ENCODE results near the gene GSPT1. TPM values are rescaled to one million over a fixed set of nuclear protein-coding genes. Genes with fewer than 3 reads are reported as not detected.

GSPT1 gene
- total and polyA plus RNA-seq, 9 of the 15 experiments (the other 6 are each of a cell fraction or from before 2014, with no cell fraction given): 63.8 to 269 (median 148) TPM

DNA sequence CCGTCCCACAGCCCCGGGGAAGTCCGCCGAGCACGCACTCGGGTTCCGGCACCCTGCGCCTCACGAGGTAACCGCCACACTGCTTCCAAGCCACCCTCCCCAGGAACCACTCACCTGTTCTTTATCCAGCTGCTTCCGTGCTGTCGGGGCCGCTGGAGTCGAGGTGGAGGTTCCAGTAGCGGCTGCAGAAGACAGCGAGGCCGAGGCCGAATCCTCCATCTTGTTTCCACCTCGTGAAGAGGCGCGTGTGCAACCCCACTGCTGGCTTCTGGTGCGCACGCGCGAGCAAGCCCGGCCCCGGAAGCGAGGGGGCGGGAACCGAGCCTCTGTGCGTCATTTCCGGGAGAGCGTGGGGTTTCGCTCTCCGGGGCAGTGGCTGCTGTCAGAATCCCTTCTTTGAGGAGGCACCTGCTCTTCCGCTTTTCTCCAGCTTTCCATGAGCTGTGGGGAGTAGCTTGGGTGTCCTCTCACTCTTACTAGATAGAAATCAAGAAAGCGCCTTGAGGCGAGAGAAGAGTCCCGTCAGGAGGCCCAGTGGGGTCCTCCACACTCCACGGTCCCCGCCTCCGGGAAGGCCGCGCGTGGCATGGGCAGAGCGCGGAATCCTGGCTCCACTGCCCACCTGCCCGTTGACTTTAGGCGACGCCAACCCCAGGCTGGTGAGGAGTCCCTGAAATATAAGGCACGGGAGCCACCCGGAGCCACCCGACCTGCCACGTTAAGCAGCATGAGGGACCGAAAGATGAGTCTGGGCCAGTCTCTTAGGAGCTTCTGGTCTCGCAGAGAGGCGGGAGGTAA lies 64.3 kb downstream of the GSPT1 start, which contains the start of gene RSL1D1 (continued):
- TF ChIP-seq CC2D1A (IDR thresholded peaks at IDR 0.05) (no peak), L3MBTL2 (IDR thresholded peaks at IDR 0.05) (peak; percentile 54; the same call in 1 of the 2 replicates), RCOR1 (IDR thresholded peaks at IDR 0.05; ENCODE audit: borderline replicate concordance in 1 of 2, low read depth in 2 of 2, low read length in 2 of 2) (0 out of 4 replicates have a peak, but pooled peaks have one; percentile 12 to 24), JUN (IDR thresholded peaks at IDR 0.05; ENCODE audit: borderline replicate concordance, low read depth, low read length) (peak; percentile 25; the same call in 1 of the 2 replicates), JUN (CRISPR knock-in tag; IDR thresholded peaks at IDR 0.05; ENCODE audit: borderline replicate concordance) (no peak), KHSRP (IDR thresholded peaks at IDR 0.05) (no peak), SPI1 (IDR thresholded peaks at IDR 0.05; ENCODE audit: borderline replicate concordance, low read depth, low read length) (peak; percentile 93), ZNF224 (CRISPR knock-in tag; IDR thresholded peaks at IDR 0.05) (peak; percentile 64; the same call in 1 of the 2 replicates), ZNF239 (CRISPR knock-in tag; IDR thresholded peaks at IDR 0.05) (no peak), BCOR (IDR thresholded peaks at IDR 0.05) (0 out of 2 replicates have a peak, but pooled peaks have one; percentile 4), POLR2H (tag; IDR thresholded peaks at IDR 0.05; ENCODE audit: low read depth) (peak; percentile 72; the same call in 1 of the 2 replicates), ZC3H8 (IDR thresholded peaks at IDR 0.05) (no peak), SMARCC2 (IDR thresholded peaks at IDR 0.05; ENCODE audit: low read depth) (0 out of 2 replicates have a peak, but pooled peaks have one; percentile 19), MED1 (CRISPR knock-in tag; IDR thresholded peaks at IDR 0.05; ENCODE audit: borderline replicate concordance) (no peak), ZBTB1 (CRISPR knock-in tag; IDR thresholded peaks at IDR 0.05; ENCODE audit: borderline replicate concordance, low read depth) (0 out of 2 replicates have a peak, but pooled peaks have one; percentile 66), ATF7 (IDR thresholded peaks at IDR 0.05) (peak; percentile 82)
- TF ChIP-seq, protein P1, sequence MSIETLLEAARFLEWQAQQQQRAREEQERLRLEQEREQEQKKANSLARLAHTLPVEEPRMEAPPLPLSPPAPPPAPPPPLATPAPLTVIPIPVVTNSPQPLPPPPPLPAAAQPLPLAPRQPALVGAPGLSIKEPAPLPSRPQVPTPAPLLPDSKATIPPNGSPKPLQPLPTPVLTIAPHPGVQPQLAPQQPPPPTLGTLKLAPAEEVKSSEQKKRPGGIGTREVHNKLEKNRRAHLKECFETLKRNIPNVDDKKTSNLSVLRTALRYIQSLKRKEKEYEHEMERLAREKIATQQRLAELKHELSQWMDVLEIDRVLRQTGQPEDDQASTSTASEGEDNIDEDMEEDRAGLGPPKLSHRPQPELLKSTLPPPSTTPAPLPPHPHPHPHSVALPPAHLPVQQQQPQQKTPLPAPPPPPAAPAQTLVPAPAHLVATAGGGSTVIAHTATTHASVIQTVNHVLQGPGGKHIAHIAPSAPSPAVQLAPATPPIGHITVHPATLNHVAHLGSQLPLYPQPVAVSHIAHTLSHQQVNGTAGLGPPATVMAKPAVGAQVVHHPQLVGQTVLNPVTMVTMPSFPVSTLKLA (conservative IDR thresholded peaks at IDR 0.05): peak; percentile 98 to 99
- TF ChIP-seq, protein P2, sequence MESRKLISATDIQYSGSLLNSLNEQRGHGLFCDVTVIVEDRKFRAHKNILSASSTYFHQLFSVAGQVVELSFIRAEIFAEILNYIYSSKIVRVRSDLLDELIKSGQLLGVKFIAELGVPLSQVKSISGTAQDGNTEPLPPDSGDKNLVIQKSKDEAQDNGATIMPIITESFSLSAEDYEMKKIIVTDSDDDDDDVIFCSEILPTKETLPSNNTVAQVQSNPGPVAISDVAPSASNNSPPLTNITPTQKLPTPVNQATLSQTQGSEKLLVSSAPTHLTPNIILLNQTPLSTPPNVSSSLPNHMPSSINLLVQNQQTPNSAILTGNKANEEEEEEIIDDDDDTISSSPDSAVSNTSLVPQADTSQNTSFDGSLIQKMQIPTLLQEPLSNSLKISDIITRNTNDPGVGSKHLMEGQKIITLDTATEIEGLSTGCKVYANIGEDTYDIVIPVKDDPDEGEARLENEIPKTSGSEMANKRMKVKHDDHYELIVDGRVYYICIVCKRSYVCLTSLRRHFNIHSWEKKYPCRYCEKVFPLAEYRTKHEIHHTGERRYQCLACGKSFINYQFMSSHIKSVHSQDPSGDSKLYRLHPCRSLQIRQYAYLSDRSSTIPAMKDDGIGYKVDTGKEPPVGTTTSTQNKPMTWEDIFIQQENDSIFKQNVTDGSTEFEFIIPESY (CRISPR knock-in tag; IDR thresholded peaks at IDR 0.05): 0 out of 2 replicates have a peak, but pooled peaks have one; percentile 45
- TF ChIP-seq, protein P3, sequence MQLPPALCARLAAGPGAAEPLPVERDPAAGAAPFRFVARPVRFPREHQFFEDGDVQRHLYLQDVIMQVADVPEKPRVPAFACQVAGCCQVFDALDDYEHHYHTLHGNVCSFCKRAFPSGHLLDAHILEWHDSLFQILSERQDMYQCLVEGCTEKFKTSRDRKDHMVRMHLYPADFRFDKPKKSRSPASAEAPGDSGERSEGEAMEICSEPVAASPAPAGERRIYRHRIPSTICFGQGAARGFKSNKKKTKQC (CRISPR knock-in tag; IDR thresholded peaks at IDR 0.05): peak; percentile 40
- TF ChIP-seq, protein P4, sequence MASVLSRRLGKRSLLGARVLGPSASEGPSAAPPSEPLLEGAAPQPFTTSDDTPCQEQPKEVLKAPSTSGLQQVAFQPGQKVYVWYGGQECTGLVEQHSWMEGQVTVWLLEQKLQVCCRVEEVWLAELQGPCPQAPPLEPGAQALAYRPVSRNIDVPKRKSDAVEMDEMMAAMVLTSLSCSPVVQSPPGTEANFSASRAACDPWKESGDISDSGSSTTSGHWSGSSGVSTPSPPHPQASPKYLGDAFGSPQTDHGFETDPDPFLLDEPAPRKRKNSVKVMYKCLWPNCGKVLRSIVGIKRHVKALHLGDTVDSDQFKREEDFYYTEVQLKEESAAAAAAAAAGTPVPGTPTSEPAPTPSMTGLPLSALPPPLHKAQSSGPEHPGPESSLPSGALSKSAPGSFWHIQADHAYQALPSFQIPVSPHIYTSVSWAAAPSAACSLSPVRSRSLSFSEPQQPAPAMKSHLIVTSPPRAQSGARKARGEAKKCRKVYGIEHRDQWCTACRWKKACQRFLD (CRISPR knock-in tag; IDR thresholded peaks at IDR 0.05): no peak; the same call in 1 of the 2 replicates

Data from K562 (cell line).